Activated CD4-positive, CD25-positive, alpha-beta regulatory T cell (primary cell): ENCODE results near the gene FABP2.
"Not testable (repeated sequence)": the region's sequence is repeated elsewhere in the genome, so short reads cannot be mapped to it uniquely, and the experiment has no call there.

ENCODE experiments used
- DNase-seq, 4 experiments: peaks; one replicate each; lab custom pipeline; 2025; lab: John Stamatoyannopoulos, UW

Gene FABP2

GRCh38 chr4:119321921-119322687, at the start of gene FABP2:
Gene FABP2, minus strand, starts transcription at chr4:119322138. Its CDS starts 36 bp downstream, at chr4:119322102.
- no peak for DNase-seq

- DNase-seq = not testable (repeated sequence)
Observed at GRCh38 chr4:119370951-119371683, 49.2 kb upstream of the FABP2 start.

GRCh38 chr4:119370392-119370791, 48.5 kb upstream of the FABP2 start:
- DNase-seq = not testable (repeated sequence)

- DNase-seq = not testable (repeated sequence)
Observed at GRCh38 chr4:119366802-119367201, 44.9 kb upstream of the FABP2 start.

GRCh38 chr4:119364203-119364602, 42.3 kb upstream of the FABP2 start:
- not testable (repeated sequence) for DNase-seq

- not testable (repeated sequence) for DNase-seq
Observed at GRCh38 chr4:119363372-119363771, 41.4 kb upstream of the FABP2 start.

GRCh38 chr4:119362413-119362812, 40.5 kb upstream of the FABP2 start:
- not testable (repeated sequence) for DNase-seq

GRCh38 chr4:119359873-119360272, 37.9 kb upstream of the FABP2 start:
- DNase-seq = not testable (repeated sequence)

GRCh38 chr4:119356796-119357195, 34.9 kb upstream of the FABP2 start:
- not testable (repeated sequence) for DNase-seq

GRCh38 chr4:119356041-119356440, 34.1 kb upstream of the FABP2 start:
- DNase-seq = not testable (repeated sequence)

- not testable (repeated sequence) for DNase-seq
Observed at GRCh38 chr4:119353364-119353763, 31.4 kb upstream of the FABP2 start.

GRCh38 chr4:119348169-119348568, 26.2 kb upstream of the FABP2 start:
- DNase-seq = not testable (repeated sequence)

- DNase-seq = not testable (repeated sequence)
Observed at GRCh38 chr4:119343293-119343692, 21.4 kb upstream of the FABP2 start.

- not testable (repeated sequence) for DNase-seq
Observed at GRCh38 chr4:119339895-119340294, 18.0 kb upstream of the FABP2 start.

GRCh38 chr4:119337010-119337409, 15.1 kb upstream of the FABP2 start:
- DNase-seq = no peak

GRCh38 chr4:119336332-119336979, 14.5 kb upstream of the FABP2 start:
- not testable (repeated sequence) for DNase-seq

- no peak for DNase-seq
Observed at GRCh38 chr4:119329835-119330620, 8.1 kb upstream of the FABP2 start.

- no peak for DNase-seq
Observed at GRCh38 chr4:119328695-119329094, 6.8 kb upstream of the FABP2 start.

GRCh38 chr4:119317990-119318389, 3.9 kb downstream of the FABP2 start:
- no peak for DNase-seq

GRCh38 chr4:119315036-119315435, 6.9 kb downstream of the FABP2 start:
- no peak for DNase-seq

- no peak for DNase-seq
Observed at GRCh38 chr4:119314356-119314755, 7.6 kb downstream of the FABP2 start.

GRCh38 chr4:119313237-119313636, 8.7 kb downstream of the FABP2 start:
- no peak for DNase-seq
